ENCODE measurements around the gene CFAP65.

The CFAP65 gene

GRCh38 chr2:219028996-219029828 is 12.1 kb downstream of the CFAP65 start:
- Mint-ChIP-seq H3K36me3 (no peaks in the 10 kb centered on the region), H3K4me3 (no peak overlapping the region), H3K9me3 (no peaks in the 10 kb centered on the region), H3K27ac (no peak overlapping the region), H3K4me1 (no peaks in the 10 kb centered on the region)
- ATAC-seq = peak; percentile 9
- no peak for DNase-seq (ENCODE audit: low spot score in 2 of 2)

GRCh38 chr2:219028141-219028540 is 13.2 kb downstream of the CFAP65 start:
- no peaks in the 10 kb centered on the region for H3K36me3 Mint-ChIP-seq
- ATAC-seq = no peak
- no peak overlapping the region for H3K4me3 Mint-ChIP-seq
- H3K27ac Mint-ChIP-seq = no peak overlapping the region
- no peaks in the 10 kb centered on the region for H3K9me3 Mint-ChIP-seq
- no peaks in the 10 kb centered on the region for H3K4me1 Mint-ChIP-seq
- no peak for DNase-seq (ENCODE audit: low spot score in 2 of 2)

GRCh38 chr2:219027511-219028055 is 13.7 kb downstream of the CFAP65 start:
- no peak overlapping the region for H3K27ac Mint-ChIP-seq
- no peak for ATAC-seq
- DNase-seq (ENCODE audit: low spot score in 2 of 2) = no peak
- no peaks in the 10 kb centered on the region for H3K9me3 Mint-ChIP-seq
- no peak overlapping the region for H3K4me3 Mint-ChIP-seq
- H3K36me3 Mint-ChIP-seq = no peaks in the 10 kb centered on the region
- H3K4me1 Mint-ChIP-seq = no peaks in the 10 kb centered on the region

GRCh38 chr2:219026946-219027345 is 14.4 kb downstream of the CFAP65 start:
- ATAC-seq (no peak), DNase-seq (ENCODE audit: low spot score in 2 of 2) (no peak)
- no peak overlapping the region for H3K4me3 Mint-ChIP-seq
- H3K27ac Mint-ChIP-seq = no peak overlapping the region
- H3K9me3 Mint-ChIP-seq = no peaks in the 10 kb centered on the region
- H3K36me3 Mint-ChIP-seq = no peaks in the 10 kb centered on the region
- no peaks in the 10 kb centered on the region for H3K4me1 Mint-ChIP-seq

GRCh38 chr2:219025637-219026585 is 15.4 kb downstream of the CFAP65 start:
- no peaks in the 10 kb centered on the region for H3K4me1 Mint-ChIP-seq
- no peak for DNase-seq (ENCODE audit: low spot score in 2 of 2)
- H3K4me3 Mint-ChIP-seq = no peak overlapping the region
- no peak overlapping the region for H3K27ac Mint-ChIP-seq
- ATAC-seq = no peak
- no peaks in the 10 kb centered on the region for H3K9me3 Mint-ChIP-seq
- no peaks in the 10 kb centered on the region for H3K36me3 Mint-ChIP-seq

- Mint-ChIP-seq H3K36me3 (no peaks in the 10 kb centered on the region), H3K9me3 (no peaks in the 10 kb centered on the region), H3K4me3 (no peak overlapping the region), H3K4me1 (no peaks in the 10 kb centered on the region), H3K27ac (no peak overlapping the region)
- DNase-seq (ENCODE audit: low spot score in 2 of 2) = no peak
- no peak for ATAC-seq
Observed at GRCh38 chr2:219024059-219024458, 17.3 kb downstream of the CFAP65 start.

GRCh38 chr2:219023045-219023605 is 18.2 kb downstream of the CFAP65 start:
- Mint-ChIP-seq H3K9me3 (no peaks in the 10 kb centered on the region), H3K4me1 (no peaks in the 10 kb centered on the region), H3K27ac (no peak overlapping the region), H3K4me3 (no peak overlapping the region), H3K36me3 (no peaks in the 10 kb centered on the region)
- no peak for DNase-seq (ENCODE audit: low spot score in 2 of 2)
- no peak for ATAC-seq

- Mint-ChIP-seq H3K4me3 (no peak overlapping the region), H3K4me1 (no peaks in the 10 kb centered on the region), H3K9me3 (no peaks in the 10 kb centered on the region), H3K36me3 (no peaks in the 10 kb centered on the region), H3K27ac (no peak overlapping the region)
- DNase-seq (ENCODE audit: low spot score in 2 of 2) (no peak), ATAC-seq (no peak)
Observed at GRCh38 chr2:219022616-219023015, 18.7 kb downstream of the CFAP65 start.

- Mint-ChIP-seq H3K36me3 (no peaks in the 10 kb centered on the region), H3K9me3 (no peaks in the 10 kb centered on the region), H3K27ac (no peak overlapping the region), H3K4me3 (no peak overlapping the region), H3K4me1 (no peaks in the 10 kb centered on the region)
- ATAC-seq (no peak), DNase-seq (ENCODE audit: low spot score in 2 of 2) (no peak)
Observed at GRCh38 chr2:219022041-219022440, 19.3 kb downstream of the CFAP65 start.

GRCh38 chr2:219021591-219021990 is 19.7 kb downstream of the CFAP65 start:
- Mint-ChIP-seq H3K4me3 (no peak overlapping the region), H3K36me3 (no peaks in the 10 kb centered on the region), H3K9me3 (no peaks in the 10 kb centered on the region), H3K4me1 (no peaks in the 10 kb centered on the region), H3K27ac (no peak overlapping the region)
- no peak for DNase-seq (ENCODE audit: low spot score in 2 of 2)
- no peak for ATAC-seq

GRCh38 chr2:219020604-219021365 is 20.5 kb downstream of the CFAP65 start:
- H3K9me3 Mint-ChIP-seq = no peaks in the 10 kb centered on the region
- no peaks in the 10 kb centered on the region for H3K4me1 Mint-ChIP-seq
- DNase-seq (ENCODE audit: low spot score in 2 of 2) = no peak
- H3K4me3 Mint-ChIP-seq = no peak overlapping the region
- ATAC-seq = no peak
- no peak overlapping the region for H3K27ac Mint-ChIP-seq
- H3K36me3 Mint-ChIP-seq = no peaks in the 10 kb centered on the region

GRCh38 chr2:219019436-219019835 is 21.9 kb downstream of the CFAP65 start:
- no peaks in the 10 kb centered on the region for H3K36me3 Mint-ChIP-seq
- H3K4me3 Mint-ChIP-seq = no peak overlapping the region
- no peaks in the 10 kb centered on the region for H3K9me3 Mint-ChIP-seq
- ATAC-seq = no peak
- H3K4me1 Mint-ChIP-seq = no peaks in the 10 kb centered on the region
- no peak for DNase-seq (ENCODE audit: low spot score in 2 of 2)
- H3K27ac Mint-ChIP-seq = no peak overlapping the region

- H3K4me1 Mint-ChIP-seq = no peaks in the 10 kb centered on the region
- H3K4me3 Mint-ChIP-seq = no peak overlapping the region
- H3K9me3 Mint-ChIP-seq = no peaks in the 10 kb centered on the region
- H3K36me3 Mint-ChIP-seq = no peaks in the 10 kb centered on the region
- no peak for ATAC-seq
- no peak for DNase-seq (ENCODE audit: low spot score in 2 of 2)
- H3K27ac Mint-ChIP-seq = no peak overlapping the region
Observed at GRCh38 chr2:219018726-219019125, 22.6 kb downstream of the CFAP65 start.

GRCh38 chr2:219018286-219018685 is 23.0 kb downstream of the CFAP65 start:
- no peaks in the 10 kb centered on the region for H3K9me3 Mint-ChIP-seq
- no peaks in the 10 kb centered on the region for H3K36me3 Mint-ChIP-seq
- H3K4me1 Mint-ChIP-seq = no peaks in the 10 kb centered on the region
- DNase-seq (ENCODE audit: low spot score in 2 of 2) (no peak), ATAC-seq (no peak)
- no peak overlapping the region for H3K4me3 Mint-ChIP-seq
- no peak overlapping the region for H3K27ac Mint-ChIP-seq

Measured in stimulated activated effector memory CD8-positive, alpha-beta T cell treated with anti-CD3 and anti-CD28 coated beads, Interleukin-12 subunit alpha, Interleukin-12 subunit beta, amount 100 ng/mL, for 72 hours (primary cell).